H1 (cell line): ENCODE results near the gene CDH1. TPM values are rescaled to one million over a fixed set of nuclear protein-coding genes. Genes with fewer than 3 reads are reported as not detected.

ENCODE experiments used
- CTCF ChIA-PET: fragments of 300-600 bp; sonication (Branson Sonifier 250); formaldehyde crosslinking; loops from one replicate; lab custom pipeline; 2021; ENCODE audit not compliant: partially characterized antibody; lab: Charles Lee
- POLR2A ChIA-PET: fragments of 300-600 bp; sonication (Branson Sonifier 250); formaldehyde crosslinking; loops from one replicate; lab custom pipeline; 2021; ENCODE audit warnings: inconsistent platforms; ENCODE audit not compliant: partially characterized antibody; lab: Charles Lee
- DNase-seq, 2 experiments: peaks; one replicate each; pipeline versions ENCODE4 v3.0.0 to v3.0.0-alpha.2; 2010 to 2022; ENCODE audit warnings: low spot score in 2 of 2, low read depth in 1 of 2, mixed read lengths in 1 of 2
- FAIRE-seq: peaks from 2 replicates; lab custom pipeline; 2011; peaks lifted over from hg19 to GRCh38; lab: Jason Lieb, UNC
- H2AFZ ChIP-seq: 2 replicates; pipeline ENCODE4 v1.8.1; 2012; ENCODE audit warnings: low read length, inconsistent platforms
- H2AK5ac ChIP-seq: 2 replicates; pipeline ENCODE4 v1.6.1; 2013; ENCODE audit warnings: low read depth, low read length
- H2BK120ac ChIP-seq: replicated peaks from 2 replicates; pipeline ENCODE3; 2013; ENCODE audit warnings: low read depth, low read length, inconsistent platforms
- H2BK12ac ChIP-seq: 2 replicates; pipeline ENCODE4 v1.6.1; 2013; ENCODE audit warnings: low read depth, low read length
- H2BK15ac ChIP-seq: 2 replicates; pipeline ENCODE4 v1.6.1; 2013; ENCODE audit warnings: low read length
- H2BK20ac ChIP-seq: 2 replicates; pipeline ENCODE4 v1.6.1; 2013; ENCODE audit warnings: low read length
- H2BK5ac ChIP-seq: 2 replicates; pipeline ENCODE4 v1.6.1; 2013; ENCODE audit warnings: low read depth, low read length
- H3K14ac ChIP-seq: 2 replicates; pipeline ENCODE4 v1.6.1; 2013; ENCODE audit warnings: inconsistent platforms; ENCODE audit not compliant: insufficient read length
- H3K18ac ChIP-seq: 2 replicates; pipeline ENCODE4 v1.6.1; 2013; ENCODE audit warnings: low read length; ENCODE audit errors: extremely low read depth
- H3K23ac ChIP-seq: 2 replicates; pipeline ENCODE4 v1.6.1; 2013; ENCODE audit warnings: inconsistent platforms; ENCODE audit not compliant: insufficient read length
- H3K23me2 ChIP-seq: 2 replicates; pipeline ENCODE4 v1.6.1; 2013; ENCODE audit warnings: low read depth, low read length
- H3K27ac ChIP-seq: 2 replicates; pipeline ENCODE4 v1.6.1; 2011; ENCODE audit warnings: low read depth, low read length, inconsistent platforms
- H3K27me3 ChIP-seq, 4 experiments: replicated peaks in 1 of 4; 1 replicate in 1 of 4; 2 replicates in 3 of 4; pipeline versions ENCODE4 v1.6.1 to v1.8.1; 2011 to 2013; ENCODE audit warnings: low read length in 3 of 4, mild to moderate bottlenecking in 3 of 4, inconsistent platforms in 2 of 4, mixed read lengths in 2 of 4, moderate library complexity in 1 of 4; ENCODE audit not compliant: control insufficient read depth in 3 of 4, insufficient read depth in 3 of 4; ENCODE audit errors: extremely low read depth in 1 of 4
- H3K36me3 ChIP-seq, 4 experiments: 2 replicates each; pipeline versions ENCODE4 v1.6.1 to v1.8.1; 2011 to 2013; ENCODE audit warnings: mild to moderate bottlenecking in 4 of 4, low read length in 3 of 4, moderate library complexity in 2 of 4, control low read depth in 1 of 4, inconsistent platforms in 1 of 4; ENCODE audit not compliant: insufficient read depth in 4 of 4, control insufficient read depth in 2 of 4
- H3K4ac ChIP-seq: replicated peaks from 2 replicates; pipeline ENCODE3; 2013; ENCODE audit warnings: low read length, low read depth, mixed read lengths, inconsistent platforms; ENCODE audit not compliant: insufficient read length
- H3K4me1 ChIP-seq, 4 experiments: replicated peaks in 1 of 4; 1 replicate in 1 of 4; 2 replicates in 3 of 4; pipeline versions ENCODE4 v1.6.1 to v1.8.1; 2011 to 2013; ENCODE audit warnings: low read length in 3 of 4, inconsistent platforms in 2 of 4, mixed read lengths in 1 of 4; ENCODE audit not compliant: insufficient read depth in 4 of 4, control insufficient read depth in 3 of 4
- H3K4me2 ChIP-seq, 2 experiments: 2 replicates each; pipeline versions ENCODE4 v1.6.1 to v1.8.1; 2011 to 2013; ENCODE audit warnings: low read depth in 2 of 2, low read length in 2 of 2, control low read depth in 1 of 2, inconsistent platforms in 1 of 2, mild to moderate bottlenecking in 1 of 2; ENCODE audit not compliant: insufficient read depth in 1 of 2
- H3K4me3 ChIP-seq, 4 experiments: fragments of 200-600, 300-600 bp in 1 of 4; sonication (generic), shearing (Covaris generic), sonication (Bioruptor Twin) in 1 of 4; 2 replicates each; pipeline versions ENCODE4 v1.5.1 to v1.8.1; 2011 to 2016; ENCODE audit warnings: low read length in 4 of 4, low read depth in 3 of 4, control low read depth in 2 of 4, inconsistent platforms in 2 of 4, mild to moderate bottlenecking in 2 of 4, mixed read lengths in 1 of 4, moderate library complexity in 1 of 4; ENCODE audit not compliant: insufficient read depth in 2 of 4; ENCODE audit errors: extremely low read depth in 1 of 4
- H3K56ac ChIP-seq: replicated peaks from 2 replicates; pipeline ENCODE3; 2013; ENCODE audit warnings: low read depth, mild to moderate bottlenecking, mixed read lengths, low read length, inconsistent platforms; ENCODE audit not compliant: insufficient read length
- H3K79me1 ChIP-seq: 2 replicates; pipeline ENCODE4 v1.6.1; 2013; ENCODE audit warnings: low read depth, low read length, control low read depth
- H3K79me2 ChIP-seq, 2 experiments: 2 replicates each; pipeline versions ENCODE4 v1.6.1 to v1.8.1; 2012 to 2013; ENCODE audit warnings: low read length in 2 of 2, mild to moderate bottlenecking in 2 of 2, inconsistent platforms in 1 of 2; ENCODE audit not compliant: insufficient read depth in 2 of 2, control insufficient read depth in 1 of 2
- H3K9ac ChIP-seq, 4 experiments: replicated peaks in 1 of 4; 1 replicate in 1 of 4; 2 replicates in 3 of 4; pipeline versions ENCODE4 v1.6.1 to v1.8.1; 2011 to 2013; ENCODE audit warnings: low read depth in 3 of 4, low read length in 3 of 4, control low read depth in 2 of 4, mild to moderate bottlenecking in 2 of 4, moderate library complexity in 2 of 4, inconsistent platforms in 1 of 4; ENCODE audit errors: extremely low read depth in 1 of 4
- H3K9me3 ChIP-seq, 2 experiments: 2 replicates each; pipeline versions ENCODE4 v1.6.1 to v1.8.1; 2012 to 2013; ENCODE audit warnings: mild to moderate bottlenecking in 2 of 2, moderate library complexity in 2 of 2, control low read depth in 1 of 2, inconsistent platforms in 1 of 2, low read depth in 1 of 2, low read length in 1 of 2, mixed read lengths in 1 of 2; ENCODE audit not compliant: insufficient read depth in 2 of 2
- H4K20me1 ChIP-seq, 2 experiments: replicated peaks in 1 of 2; 2 replicates each; pipeline versions ENCODE3 to v1.8.1; 2011 to 2013; ENCODE audit warnings: inconsistent platforms in 2 of 2, low read length in 2 of 2, mild to moderate bottlenecking in 1 of 2; ENCODE audit not compliant: insufficient read depth in 2 of 2, control insufficient read depth in 1 of 2
- H4K5ac ChIP-seq: 2 replicates; pipeline ENCODE4 v1.6.1; 2013; ENCODE audit warnings: low read length, low read depth, mixed read lengths, inconsistent platforms; ENCODE audit not compliant: insufficient read length
- H4K8ac ChIP-seq: 2 replicates; pipeline ENCODE4 v1.8.0; 2013; ENCODE audit warnings: mild to moderate bottlenecking, moderate library complexity, low read length, inconsistent platforms; ENCODE audit not compliant: insufficient read depth; ENCODE audit errors: extremely low read depth
- H4K91ac ChIP-seq: replicated peaks from 2 replicates; pipeline ENCODE3; 2013; ENCODE audit warnings: low read length, mixed read lengths, inconsistent platforms; ENCODE audit not compliant: insufficient read length
- CBX5 ChIP-seq: fragments of 300-800, 300-1000 bp; sonication (generic); IDR thresholded peaks from 2 replicates; pipeline ENCODE4 v1.7.1; 2016; ENCODE audit warnings: antibody characterized with exemption, low read length, low read depth
- EZH2 ChIP-seq: fragments of 200-600 bp; sonication (generic); IDR thresholded peaks from 2 replicates; pipeline ENCODE4 v1.7.1; 2012; ENCODE audit warnings: low read depth, mild to moderate bottlenecking, moderate library complexity, low read length, inconsistent platforms; ENCODE audit not compliant: severe bottlenecking
- POLR2AphosphoS5 ChIP-seq: IDR thresholded peaks from 2 replicates; pipeline ENCODE4 v1.6.1; 2011; ENCODE audit warnings: low read depth, low read length
- RAD21 ChIP-seq, 2 experiments: IDR thresholded peaks in 1 of 2; conservative IDR thresholded peaks in 1 of 2; 2 replicates each; pipeline ENCODE4 v1.6.1; 2011; ENCODE audit warnings: low read depth in 2 of 2, low read length in 2 of 2, improper control_type of control experiment in 1 of 2, inconsistent platforms in 1 of 2, mild to moderate bottlenecking in 1 of 2, moderate library complexity in 1 of 2
- SIN3A ChIP-seq, 2 experiments: IDR thresholded peaks in 1 of 2; conservative IDR thresholded peaks in 1 of 2; 2 replicates each; pipeline ENCODE4 v1.6.1; 2011 to 2012; ENCODE audit warnings: low read length in 2 of 2, improper control_type of control experiment in 1 of 2, low read depth in 1 of 2, mild to moderate bottlenecking in 1 of 2
- SRF ChIP-seq: IDR thresholded peaks from 2 replicates; pipeline ENCODE4 v1.6.1; 2011; ENCODE audit warnings: mild to moderate bottlenecking, low read depth, low read length, moderate library complexity
- TAF7 ChIP-seq: optimal IDR thresholded peaks from 2 replicates; pipeline ENCODE3; 2011; ENCODE audit warnings: low read depth, mild to moderate bottlenecking, inconsistent platforms, low read length, moderate library complexity, borderline replicate concordance
- WGBS, 2 experiments: shearing (Covaris generic) in 1 of 2; methylation state at CpG; one replicate each; pipeline versions ENCODE4 v1.1.6 to v1.1.7; 2013 to 2015; ENCODE audit warnings: low lambda C conversion rate in 2 of 2, mixed read lengths in 2 of 2, inconsistent platforms in 1 of 2, low coverage in 1 of 2, missing lambda C conversion rate in 1 of 2; ENCODE audit not compliant: insufficient replicate concordance in 2 of 2, insufficient coverage in 1 of 2, insufficient read length in 1 of 2; ENCODE audit errors: extremely low coverage in 1 of 2, missing lambda C conversion rate in 1 of 2; 5-methylcytosine and 5-hydroxymethylcytosine counted together
- polyA plus RNA-seq, 7 experiments: library from polyadenylated mRNA; depleted of rRNA in 3 of 7; stranded (reverse) in 5 of 7; unstranded in 2 of 7; fragments of >200 nt in 5 of 7; fragments of 200-250 nt in 2 of 7; gene quantifications; 1 replicate in 5 of 7; 2 replicates in 1 of 7; 4 replicates in 1 of 7; pipeline versions ENCODE4 v1.2.1 to v1.2.3, GENCODE V29; 2011 to 2013; ENCODE audit warnings: missing spikeins in 2 of 7, mixed read lengths in 2 of 7
- total RNA-seq: library from RNA; stranded (reverse); fragmentation: NEBNext Ultra II Directional; extraction: Animal tissue kit (Norgen Biotek cat#: 25700); gene quantifications from 2 replicates; pipeline ENCODE4 v1.2.1, GENCODE V29; 2021

The CDH1 gene
- total and polyA plus RNA-seq, 2 of the 8 experiments (the other 6 are each of a cell fraction or from before 2014, with no cell fraction given) = 133 to 265 TPM

GRCh38 chr16:68752602-68753001 lies 15.5 kb downstream of the CDH1 start:
- Histone ChIP-seq H2BK15ac (no peak overlapping the region), H3K4me1 (peaks cover 0 to 8% (median 4%) of the 10 kb centered on the region in 4 experiments; a peak in 3 of 7 replicates), H3K9me3 (no peaks in the 10 kb centered on the region), H3K9ac (no peak overlapping the region), H4K8ac (no peak overlapping the region), H3K27me3 (no peaks in the 10 kb centered on the region), H2AK5ac (no peak overlapping the region), H3K56ac (no peak overlapping the region), H3K36me3 (peaks cover 0 to 23% (median 0%) of the 10 kb centered on the region in 4 experiments; a peak in 4 of 8 replicates), H3K4me3 (no peak overlapping the region), H3K23ac (no peak overlapping the region), H2BK20ac (no peak overlapping the region), H2AFZ (no peak overlapping the region), H3K27ac (no peak overlapping the region), H4K91ac (no peak overlapping the region), H3K18ac (no peak overlapping the region), H4K20me1 (peaks cover 3 to 6% of the 10 kb centered on the region in 2 experiments)
- DNase-seq = no peak
- POLR2A ChIA-PET = interaction anchor here (0.9 to 3.7 kb wide), 4 partner anchors 10 to 377 kb away, joined by 3 to 21 read pairs (median 3); no protein-coding TSS in a partner anchor
- CTCF ChIA-PET = interaction anchor here (0.6 to 1.4 kb wide), 6 partner anchors 24 to 176 kb away, joined by 3 to 4 read pairs (median 3); no protein-coding TSS in a partner anchor
- TF ChIP-seq RAD21 (IDR thresholded peaks at IDR 0.05 in 1 of 2, conservative IDR thresholded peaks at IDR 0.05 in 1 of 2; ENCODE audit: low read depth in 2 of 2, low read length in 2 of 2) (no peak), SIN3A (conservative IDR thresholded peaks at IDR 0.05 in 1 of 2, IDR thresholded peaks at IDR 0.05 in 1 of 2; ENCODE audit: low read depth in 1 of 2, low read length in 2 of 2) (no peak), CBX5 (no peak), TAF7 (no peak), POLR2AphosphoS5 (no peak), EZH2 (no peak), SRF (no peak)
- TF ChIP-seq, all 59 proteins: peak for 0
- Histone ChIP-seq H3K14ac (no peak overlapping the region), H4K5ac (no peak overlapping the region), H3K79me1 (no peaks in the 10 kb centered on the region; the same call in none of the 2 replicates), H2BK12ac (0 out of 2 replicates have a peak overlapping the region, but pooled peaks have one; percentile 6), H3K4ac (no peak overlapping the region), H3K79me2 (peaks cover 4 to 84% of the 10 kb centered on the region in 2 experiments; a peak in 3 of 4 replicates), H2BK120ac (no peak overlapping the region), H3K4me2 (no peak overlapping the region), H3K23me2 (no peaks in the 10 kb centered on the region; the same call in 1 of the 2 replicates), H2BK5ac (peak overlapping the region; percentile 56; the same call in 1 of the 2 replicates)
- FAIRE-seq = no peak
- 91% methylated on average over 3 of the region's 3 CpGs; no CpG with 5 or more reads in 1 of the 2 experiments for WGBS, 2 experiments
